GM06990 (cell line): ENCODE measurements around the gene SLC4A5.

Experiments
- DNase-seq: peaks from one replicate; pipeline ENCODE4 v3.0.0-alpha.2; 2011; ENCODE audit not compliant: insufficient read length; ENCODE audit errors: extremely low read depth
- H3K27me3 ChIP-seq: replicated peaks from 2 replicates; pipeline ENCODE4 v1.6.0; 2011; ENCODE audit warnings: low read length; ENCODE audit not compliant: control insufficient read depth, insufficient read depth
- H3K36me3 ChIP-seq: 2 replicates; pipeline ENCODE4 v1.5.1; 2011; ENCODE audit warnings: low read length; ENCODE audit not compliant: control insufficient read depth, insufficient read depth
- H3K4me3 ChIP-seq: replicated peaks from 2 replicates; pipeline ENCODE4 v1.5.1; 2011; ENCODE audit warnings: low read depth, mild to moderate bottlenecking, control low read depth, low read length
- CTCF ChIP-seq: IDR thresholded peaks from 2 replicates; pipeline ENCODE4 v1.5.1; 2011; ENCODE audit warnings: low read length, control low read depth, mild to moderate bottlenecking, inconsistent platforms; ENCODE audit not compliant: insufficient read depth, poor library complexity, severe bottlenecking

Gene SLC4A5

GRCh38 chr2:74366036-74366435 is 22.8 kb upstream of the SLC4A5 start:
- peaks cover 55% of the 10 kb centered on the region for H3K36me3 ChIP-seq
- no peak overlapping the region for H3K4me3 ChIP-seq
- DNase-seq, result no peak
- H3K27me3 ChIP-seq, result no peaks in the 10 kb centered on the region
- TF ChIP-seq CTCF, result no peak

GRCh38 chr2:74364533-74365505 is 21.6 kb upstream of the SLC4A5 start:
- no peak for TF ChIP-seq CTCF
- Histone ChIP-seq H3K4me3 (no peak overlapping the region), H3K36me3 (peaks cover 48% of the 10 kb centered on the region), H3K27me3 (no peaks in the 10 kb centered on the region)
- DNase-seq, result no peak

- Histone ChIP-seq H3K36me3 (peaks cover 30% of the 10 kb centered on the region), H3K4me3 (no peak overlapping the region), H3K27me3 (no peaks in the 10 kb centered on the region)
- no peak for TF ChIP-seq CTCF
- DNase-seq, result no peak
These were observed 18.1 kb upstream of the SLC4A5 start for GRCh38 chr2:74361327-74361726.

- no peaks in the 10 kb centered on the region for H3K27me3 ChIP-seq
- peaks cover 10% of the 10 kb centered on the region for H3K36me3 ChIP-seq
- H3K4me3 ChIP-seq, result no peak overlapping the region
- DNase-seq, result no peak
- no peak for TF ChIP-seq CTCF
These were observed 14.4 kb upstream of the SLC4A5 start for GRCh38 chr2:74357627-74358026.

- TF ChIP-seq CTCF, result no peak
- Histone ChIP-seq H3K4me3 (no peak overlapping the region), H3K27me3 (no peaks in the 10 kb centered on the region), H3K36me3 (no peaks in the 10 kb centered on the region)
- DNase-seq, result no peak
These were observed 6.7 kb upstream of the SLC4A5 start for GRCh38 chr2:74349889-74350288.

DNA sequence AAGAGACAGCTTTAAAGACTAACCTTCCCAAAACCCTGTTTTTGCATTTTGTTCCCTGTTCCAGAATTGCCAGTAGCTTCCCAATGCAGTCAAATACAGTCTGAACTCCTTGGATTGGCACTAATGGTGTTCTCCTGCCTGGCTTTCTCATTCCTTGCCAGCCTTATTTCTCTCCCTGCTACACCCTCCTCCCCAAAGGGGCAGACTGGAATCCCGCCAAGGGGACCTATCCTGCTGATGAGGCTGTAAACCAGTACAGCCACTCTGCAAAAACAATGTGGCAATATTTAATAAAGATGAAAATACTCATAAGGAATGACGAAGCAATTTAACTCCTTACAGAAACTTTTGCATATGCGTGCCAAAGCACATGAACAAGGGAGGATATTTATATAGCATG is 4.5 kb upstream of the SLC4A5 start:
- no peak overlapping the region for H3K4me3 ChIP-seq
- H3K27me3 ChIP-seq, result no peaks in the 10 kb centered on the region
- DNase-seq, result no peak
- H3K36me3 ChIP-seq, result no peaks in the 10 kb centered on the region
- TF ChIP-seq CTCF, result no peak
